NCI-H82 treated with DMSO at 0.1 percent for 48 hours (cell line): Measurements from ENCODE around the gene ACTN1.

Source experiments
- DNase-seq: peaks from one replicate; lab custom pipeline; 2025; ENCODE audit not compliant: unreplicated experiment; lab: John Stamatoyannopoulos, UW

The ACTN1 gene

GRCh38 chr14:68892961-68893360, 86.1 kb downstream of the ACTN1 start:
- no peak for DNase-seq

GRCh38 chr14:68891851-68892660, 87.0 kb downstream of the ACTN1 start:
- DNase-seq = no peak

GRCh38 chr14:68890173-68890931, 88.8 kb downstream of the ACTN1 start:
- DNase-seq = no peak

- DNase-seq = no peak
Measured at GRCh38 chr14:68888883-68889282, 90.2 kb downstream of the ACTN1 start.

- DNase-seq = no peak
Measured at GRCh38 chr14:68888025-68888850, 90.9 kb downstream of the ACTN1 start.

- no peak for DNase-seq
Measured at GRCh38 chr14:68886109-68886434, 93.0 kb downstream of the ACTN1 start.

GRCh38 chr14:68885226-68886108, 93.6 kb downstream of the ACTN1 start:
- DNase-seq = no peak

- DNase-seq = no peak
Measured at GRCh38 chr14:68884031-68885030, 94.8 kb downstream of the ACTN1 start.

- DNase-seq = no peak
Measured at GRCh38 chr14:68882235-68882634, 96.9 kb downstream of the ACTN1 start.

GRCh38 chr14:68881396-68881795, 97.7 kb downstream of the ACTN1 start:
- no peak for DNase-seq

GRCh38 chr14:68880581-68881105, 98.5 kb downstream of the ACTN1 start:
- no peak for DNase-seq

- no peak for DNase-seq
Measured at GRCh38 chr14:68879841-68880575, 99.1 kb downstream of the ACTN1 start.

- no peak for DNase-seq
Measured at GRCh38 chr14:68879321-68879781, 99.8 kb downstream of the ACTN1 start.

GRCh38 chr14:68878908-68879307, 100.2 kb downstream of the ACTN1 start:
- no peak for DNase-seq

- DNase-seq = no peak
Measured at GRCh38 chr14:68877993-68878575, 101.0 kb downstream of the ACTN1 start.

- no peak for DNase-seq
Measured at GRCh38 chr14:68876976-68877375, 102.1 kb downstream of the ACTN1 start.

- no peak for DNase-seq
Measured at GRCh38 chr14:68874746-68875155, 104.4 kb downstream of the ACTN1 start.

GRCh38 chr14:68873376-68873775, 105.7 kb downstream of the ACTN1 start:
- DNase-seq = no peak
